ENCODE measurements around the gene ZNF8. TPM values are rescaled to one million over a fixed set of nuclear protein-coding genes. Genes with fewer than 3 reads are reported as not detected.

ZNF8 gene
- total and polyA plus RNA-seq, 10 of the 15 experiments (the other 5 are each of a cell fraction or from before 2014, with no cell fraction given), result 0.46 to 5.4 (median 2.6) TPM

DNA sequence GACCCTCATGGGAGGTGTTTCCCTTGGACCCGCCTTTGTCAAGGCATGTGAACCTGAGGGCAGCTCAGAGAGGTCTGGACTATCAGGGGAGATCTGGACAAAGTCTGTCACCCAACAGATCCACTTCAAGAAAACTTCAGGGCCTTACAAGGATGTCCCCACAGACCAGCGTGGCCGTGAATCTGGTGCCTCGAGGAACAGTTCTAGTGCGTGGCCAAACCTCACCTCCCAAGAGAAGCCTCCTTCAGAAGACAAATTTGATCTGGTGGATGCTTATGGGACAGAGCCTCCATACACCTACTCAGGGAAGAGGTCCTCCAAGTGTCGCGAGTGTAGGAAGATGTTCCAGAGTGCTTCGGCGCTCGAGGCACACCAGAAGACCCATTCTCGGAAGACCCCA is 59.6 kb downstream of the ZNF8 start:
- CTCF ChIA-PET, result no interaction called here
- no peak overlapping the region for H3K4me2 ChIP-seq (ENCODE audit: control insufficient read depth, insufficient read depth)
- intact Hi-C loops (cut with micrococcal nuclease; ENCODE audit: unreplicated experiment) (no loop called here), in situ Hi-C loops (cut with MboI) (no loop called here)
- no peak overlapping the region for H3K27ac ChIP-seq (ENCODE audit: control insufficient read depth, insufficient read depth)
- no peak for DNase-seq (ENCODE audit: low read depth, low spot score)
- WGBS (ENCODE audit: insufficient coverage, insufficient replicate concordance, low lambda C conversion rate, missing lambda C conversion rate), result 96% methylated on average over 11 of the region's 11 CpGs
- TF ChIP-seq WRNIP1 (IDR thresholded peaks at IDR 0.05; ENCODE audit: borderline replicate concordance, low read depth, low read length) (no peak), HDAC2 (IDR thresholded peaks at IDR 0.05) (no peak), EP300 (IDR thresholded peaks at IDR 0.05; ENCODE audit: borderline replicate concordance in 1 of 2, control insufficient read depth in 1 of 2, low read depth in 2 of 2, low read length in 2 of 2) (no peak), SPI1 (IDR thresholded peaks at IDR 0.05; ENCODE audit: borderline replicate concordance, insufficient read depth, low read depth, low read length) (no peak), TCF7 (IDR thresholded peaks at IDR 0.05; ENCODE audit: borderline replicate concordance) (no peak)
- TF ChIP-seq, protein P1, sequence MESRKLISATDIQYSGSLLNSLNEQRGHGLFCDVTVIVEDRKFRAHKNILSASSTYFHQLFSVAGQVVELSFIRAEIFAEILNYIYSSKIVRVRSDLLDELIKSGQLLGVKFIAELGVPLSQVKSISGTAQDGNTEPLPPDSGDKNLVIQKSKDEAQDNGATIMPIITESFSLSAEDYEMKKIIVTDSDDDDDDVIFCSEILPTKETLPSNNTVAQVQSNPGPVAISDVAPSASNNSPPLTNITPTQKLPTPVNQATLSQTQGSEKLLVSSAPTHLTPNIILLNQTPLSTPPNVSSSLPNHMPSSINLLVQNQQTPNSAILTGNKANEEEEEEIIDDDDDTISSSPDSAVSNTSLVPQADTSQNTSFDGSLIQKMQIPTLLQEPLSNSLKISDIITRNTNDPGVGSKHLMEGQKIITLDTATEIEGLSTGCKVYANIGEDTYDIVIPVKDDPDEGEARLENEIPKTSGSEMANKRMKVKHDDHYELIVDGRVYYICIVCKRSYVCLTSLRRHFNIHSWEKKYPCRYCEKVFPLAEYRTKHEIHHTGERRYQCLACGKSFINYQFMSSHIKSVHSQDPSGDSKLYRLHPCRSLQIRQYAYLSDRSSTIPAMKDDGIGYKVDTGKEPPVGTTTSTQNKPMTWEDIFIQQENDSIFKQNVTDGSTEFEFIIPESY (IDR thresholded peaks at IDR 0.05), result no peak
- TF ChIP-seq, protein P2, sequence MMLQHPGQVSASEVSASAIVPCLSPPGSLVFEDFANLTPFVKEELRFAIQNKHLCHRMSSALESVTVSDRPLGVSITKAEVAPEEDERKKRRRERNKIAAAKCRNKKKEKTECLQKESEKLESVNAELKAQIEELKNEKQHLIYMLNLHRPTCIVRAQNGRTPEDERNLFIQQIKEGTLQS (IDR thresholded peaks at IDR 0.05; ENCODE audit: borderline replicate concordance, extremely low read depth, low read depth, low read length), result no peak
- peaks cover 7 to 11% of the 10 kb centered on the region in 2 experiments; a peak in 3 of 4 replicates for H3K36me3 ChIP-seq (ENCODE audit: control insufficient read depth in 2 of 2, insufficient read depth in 2 of 2, low read length in 1 of 2)
- no peak overlapping the region for H3K9ac ChIP-seq (ENCODE audit: control insufficient read depth, insufficient read depth, low read length)
- POLR2A ChIA-PET, result no interaction called here
- H3K4me1 ChIP-seq (ENCODE audit: control insufficient read depth, insufficient read depth, low read length), result no peaks in the 10 kb centered on the region
- BruUV-seq (replicated peaks), result no TSS peak
- RAD21 ChIA-PET (ENCODE audit: unreplicated experiment), result no interaction called here
- no peaks in the 10 kb centered on the region for H3K79me2 ChIP-seq (ENCODE audit: control insufficient read depth, insufficient read depth, low read length)
- ATAC-seq, result no peak
- SMC1A ChIA-PET (ENCODE audit: uncharacterized antibody, unreplicated experiment), result no interaction called here
- no peak overlapping the region for H3K4me3 ChIP-seq
- H3K9me3 ChIP-seq (replicated peaks; ENCODE audit: control insufficient read depth, insufficient read depth, low read length), result no peaks in the 10 kb centered on the region; the same call in 2 of the 3 replicates
- FAIRE-seq, result no peak
- H2AFZ ChIP-seq (ENCODE audit: control insufficient read depth, low read depth, low read length), result no peak overlapping the region
- H3K27me3 ChIP-seq (replicated peaks in 1 of 2; ENCODE audit: control insufficient read depth in 2 of 2, insufficient read depth in 2 of 2, low read length in 1 of 2), result no peaks in the 10 kb centered on the region
- H4K20me1 ChIP-seq (ENCODE audit: control insufficient read depth, insufficient read depth), result no peaks in the 10 kb centered on the region; the same call in 1 of the 2 replicates

All from GM12878 (cell line).